CD4-positive, alpha-beta T cell (primary cell): ENCODE measurements around the gene AFDN. TPM values are rescaled to one million over a fixed set of nuclear protein-coding genes. Genes with fewer than 3 reads are reported as not detected.

Source experiments
- ATAC-seq: fragments of 200-7000 bp; cut with Tn5 transposase; one replicate; pipeline ENCODE4 v1.10.0; 2022; ENCODE audit warnings: mild to moderate bottlenecking; ENCODE audit not compliant: poor library complexity
- CTCF ChIA-PET: fragments of 350-600 bp; sonication (Branson Sonifier 250); formaldehyde crosslinking; loops from one replicate; lab custom pipeline; 2021; ENCODE audit warnings: antibody characterized with exemption, inconsistent platforms; lab: Charles Lee
- POLR2A ChIA-PET: fragments of 350-600 bp; sonication (Branson Sonifier 250); formaldehyde crosslinking; loops from one replicate; lab custom pipeline; 2021; ENCODE audit warnings: antibody characterized with exemption, inconsistent platforms; lab: Charles Lee
- DNase-seq, 14 experiments: peaks; one replicate each; pipeline ENCODE4 v3.0.0-alpha.2; 2013 to 2020; ENCODE audit warnings: mixed read lengths in 2 of 14
- H3K27ac ChIP-seq, 2 donors: one replicate each; pipeline versions ENCODE4 v1.5.1 to v1.7.0; 2013; ENCODE audit warnings: low read length in 2 of 2, low read depth in 1 of 2, mild to moderate bottlenecking in 1 of 2
- H3K27me3 ChIP-seq, 2 experiments: 1 replicate in 1 of 2; 2 replicates in 1 of 2; pipeline versions ENCODE4 v1.6.1 to v1.7.0; 2013; ENCODE audit warnings: low read length in 2 of 2, control low read depth in 1 of 2, mild to moderate bottlenecking in 1 of 2, moderate library complexity in 1 of 2; ENCODE audit not compliant: insufficient read depth in 2 of 2, control insufficient read depth in 1 of 2
- H3K36me3 ChIP-seq: one replicate; pipeline ENCODE4 v1.6.1; 2013; ENCODE audit warnings: low read length, control low read depth; ENCODE audit not compliant: insufficient read depth
- H3K4me1 ChIP-seq: one replicate; pipeline ENCODE4 v1.6.1; 2013; ENCODE audit warnings: low read length, control low read depth; ENCODE audit not compliant: insufficient read depth
- H3K4me3 ChIP-seq: one replicate; pipeline ENCODE4 v1.5.1; 2013; ENCODE audit warnings: mild to moderate bottlenecking, low read length, moderate library complexity
- H3K9me3 ChIP-seq, 2 experiments: 1 replicate in 1 of 2; 2 replicates in 1 of 2; pipeline versions ENCODE4 v1.6.1 to v1.7.0; 2013; ENCODE audit warnings: low read length in 2 of 2, mild to moderate bottlenecking in 2 of 2, control low read depth in 1 of 2, moderate library complexity in 1 of 2; ENCODE audit not compliant: control insufficient read depth in 1 of 2, insufficient read depth in 1 of 2
- H3K27ac Mint-ChIP-seq: one replicate; pipeline ENCODE4 v1.8.0; 2020; ENCODE audit warnings: mixed read lengths
- H3K27me3 Mint-ChIP-seq: one replicate; pipeline ENCODE4 v1.8.0; 2021; ENCODE audit warnings: mixed read lengths
- H3K36me3 Mint-ChIP-seq: one replicate; pipeline ENCODE4 v1.8.0; 2021; ENCODE audit warnings: low read depth, mixed read lengths
- H3K4me1 Mint-ChIP-seq: one replicate; pipeline ENCODE4 v1.8.0; 2021; ENCODE audit warnings: low read depth, mixed read lengths
- H3K4me3 Mint-ChIP-seq: one replicate; pipeline ENCODE4 v1.8.0; 2020; ENCODE audit warnings: mild to moderate bottlenecking, mixed read lengths
- H3K9me3 Mint-ChIP-seq: one replicate; pipeline ENCODE4 v1.8.0; 2020; ENCODE audit warnings: mixed read lengths
- intact Hi-C, 2 experiments: fragments of 100-400 bp; cut with DNase I in 1 of 2; cut with micrococcal nuclease in 1 of 2; formaldehyde crosslinking; loops; one replicate each; pipeline versions ENCODE4 v1.15.1 to v1.9.0; 2023 to 2025; cut with DNase I, micrococcal nuclease
- total RNA-seq, 174 experiments: library from RNA in 2 of 174; stranded (reverse) in 2 of 174; gene quantifications; one replicate each; pipeline ENCODE4 v1.2.3 and lab custom pipeline; 2021 to 2026
- TF ChIP-seq, protein P1 (sequence below): fragments of 200-600 bp; IDR thresholded peaks from one replicate; pipeline ENCODE4 v1.8.0; 2022; ENCODE audit warnings: antibody characterized with exemption, mild to moderate bottlenecking

AFDN gene
- total RNA-seq, 2 experiments from 2014 or later = 9.1 to 10.2 TPM

DNA sequence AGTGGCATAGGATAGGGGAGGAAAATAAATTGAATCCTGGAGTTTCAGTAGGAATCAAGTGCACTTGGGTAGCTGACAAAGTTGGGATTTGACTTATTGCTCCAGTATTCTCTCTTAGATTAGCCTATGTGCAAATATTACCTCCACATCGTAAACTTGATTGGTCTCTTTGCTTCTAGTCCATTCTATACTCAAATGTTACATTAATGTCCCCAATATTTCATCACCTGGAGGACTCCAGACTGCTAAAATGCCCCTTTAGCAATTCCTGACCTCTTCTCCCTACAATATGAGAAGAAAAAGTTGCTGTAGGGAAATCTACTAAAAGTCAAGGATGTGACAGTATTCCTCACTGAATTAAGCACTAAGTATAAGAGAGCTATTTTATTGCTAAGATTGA is 16.3 kb downstream of the AFDN start:
- Histone ChIP-seq H3K4me3 (no peak overlapping the region), H3K27ac (no peak overlapping the region), H3K4me1 (no peaks in the 10 kb centered on the region), H3K36me3 (no peaks in the 10 kb centered on the region), H3K27me3 (no peaks in the 10 kb centered on the region), H3K9me3 (peaks cover 0 to 3% of the 10 kb centered on the region in 2 experiments)
- intact Hi-C loops = no loop called here
- Mint-ChIP-seq H3K27ac (no peak overlapping the region), H3K36me3 (no peaks in the 10 kb centered on the region), H3K27me3 (peaks cover 28% of the 10 kb centered on the region), H3K4me1 (no peaks in the 10 kb centered on the region), H3K9me3 (no peaks in the 10 kb centered on the region), H3K4me3 (no peak overlapping the region)
- TF ChIP-seq, protein P1, sequence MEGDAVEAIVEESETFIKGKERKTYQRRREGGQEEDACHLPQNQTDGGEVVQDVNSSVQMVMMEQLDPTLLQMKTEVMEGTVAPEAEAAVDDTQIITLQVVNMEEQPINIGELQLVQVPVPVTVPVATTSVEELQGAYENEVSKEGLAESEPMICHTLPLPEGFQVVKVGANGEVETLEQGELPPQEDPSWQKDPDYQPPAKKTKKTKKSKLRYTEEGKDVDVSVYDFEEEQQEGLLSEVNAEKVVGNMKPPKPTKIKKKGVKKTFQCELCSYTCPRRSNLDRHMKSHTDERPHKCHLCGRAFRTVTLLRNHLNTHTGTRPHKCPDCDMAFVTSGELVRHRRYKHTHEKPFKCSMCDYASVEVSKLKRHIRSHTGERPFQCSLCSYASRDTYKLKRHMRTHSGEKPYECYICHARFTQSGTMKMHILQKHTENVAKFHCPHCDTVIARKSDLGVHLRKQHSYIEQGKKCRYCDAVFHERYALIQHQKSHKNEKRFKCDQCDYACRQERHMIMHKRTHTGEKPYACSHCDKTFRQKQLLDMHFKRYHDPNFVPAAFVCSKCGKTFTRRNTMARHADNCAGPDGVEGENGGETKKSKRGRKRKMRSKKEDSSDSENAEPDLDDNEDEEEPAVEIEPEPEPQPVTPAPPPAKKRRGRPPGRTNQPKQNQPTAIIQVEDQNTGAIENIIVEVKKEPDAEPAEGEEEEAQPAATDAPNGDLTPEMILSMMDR = no peak
- CTCF ChIA-PET = no interaction called here
- POLR2A ChIA-PET = no interaction called here
- ATAC-seq (no peak), DNase-seq (no peak)

- H3K4me3 Mint-ChIP-seq = no peak overlapping the region
- ATAC-seq (no peak), DNase-seq (no peak)
- H3K27ac Mint-ChIP-seq = no peak overlapping the region
- ChIA-PET POLR2A (no interaction called here), CTCF (no interaction called here)
- no peaks in the 10 kb centered on the region for H3K27me3 ChIP-seq
- H3K9me3 ChIP-seq = peaks cover 0 to under 1% of the 10 kb centered on the region in 2 experiments
- H3K4me1 ChIP-seq = no peaks in the 10 kb centered on the region
- no peaks in the 10 kb centered on the region for H3K4me1 Mint-ChIP-seq
- no peaks in the 10 kb centered on the region for H3K9me3 Mint-ChIP-seq
- H3K36me3 ChIP-seq = no peaks in the 10 kb centered on the region
- H3K36me3 Mint-ChIP-seq = no peaks in the 10 kb centered on the region
- H3K27me3 Mint-ChIP-seq = peaks cover 39% of the 10 kb centered on the region
- H3K27ac ChIP-seq = no peak overlapping the region
- no peak overlapping the region for H3K4me3 ChIP-seq
- TF ChIP-seq, protein P1 = no peak
- intact Hi-C loops = no loop called here
Measured at GRCh38 chr6:167845856-167846255, 19.1 kb downstream of the AFDN start.

GRCh38 chr6:167846997-167847606 is 20.4 kb downstream of the AFDN start:
- Mint-ChIP-seq H3K4me3 (no peak overlapping the region), H3K27ac (no peak overlapping the region), H3K36me3 (no peaks in the 10 kb centered on the region), H3K4me1 (no peaks in the 10 kb centered on the region), H3K9me3 (no peaks in the 10 kb centered on the region), H3K27me3 (peaks cover 41% of the 10 kb centered on the region)
- ATAC-seq (no peak), DNase-seq (no peak)
- no peaks in the 10 kb centered on the region for H3K27me3 ChIP-seq
- CTCF ChIA-PET = no interaction called here
- H3K36me3 ChIP-seq = no peaks in the 10 kb centered on the region
- TF ChIP-seq, protein P1 = no peak
- no peak overlapping the region for H3K4me3 ChIP-seq
- H3K9me3 ChIP-seq = no peaks in the 10 kb centered on the region
- no peak overlapping the region for H3K27ac ChIP-seq
- POLR2A ChIA-PET = no interaction called here
- intact Hi-C loops = no loop called here
- H3K4me1 ChIP-seq = no peaks in the 10 kb centered on the region
